GM18507 (cell line): Measurements from ENCODE around the gene COMMD7.
"Not testable (repeated sequence)": the region's sequence is repeated elsewhere in the genome, so short reads cannot be mapped to it uniquely, and the experiment has no call there.

Source experiments
- DNase-seq: peaks from one replicate; pipeline ENCODE4 v3.0.0; 2011; ENCODE audit warnings: low read depth; ENCODE audit not compliant: insufficient read length; ENCODE audit errors: extremely low spot score
- FAIRE-seq: peaks from 2 replicates; lab custom pipeline; 2011; peaks lifted over from hg19 to GRCh38; lab: Jason Lieb, UNC

Gene COMMD7

DNA sequence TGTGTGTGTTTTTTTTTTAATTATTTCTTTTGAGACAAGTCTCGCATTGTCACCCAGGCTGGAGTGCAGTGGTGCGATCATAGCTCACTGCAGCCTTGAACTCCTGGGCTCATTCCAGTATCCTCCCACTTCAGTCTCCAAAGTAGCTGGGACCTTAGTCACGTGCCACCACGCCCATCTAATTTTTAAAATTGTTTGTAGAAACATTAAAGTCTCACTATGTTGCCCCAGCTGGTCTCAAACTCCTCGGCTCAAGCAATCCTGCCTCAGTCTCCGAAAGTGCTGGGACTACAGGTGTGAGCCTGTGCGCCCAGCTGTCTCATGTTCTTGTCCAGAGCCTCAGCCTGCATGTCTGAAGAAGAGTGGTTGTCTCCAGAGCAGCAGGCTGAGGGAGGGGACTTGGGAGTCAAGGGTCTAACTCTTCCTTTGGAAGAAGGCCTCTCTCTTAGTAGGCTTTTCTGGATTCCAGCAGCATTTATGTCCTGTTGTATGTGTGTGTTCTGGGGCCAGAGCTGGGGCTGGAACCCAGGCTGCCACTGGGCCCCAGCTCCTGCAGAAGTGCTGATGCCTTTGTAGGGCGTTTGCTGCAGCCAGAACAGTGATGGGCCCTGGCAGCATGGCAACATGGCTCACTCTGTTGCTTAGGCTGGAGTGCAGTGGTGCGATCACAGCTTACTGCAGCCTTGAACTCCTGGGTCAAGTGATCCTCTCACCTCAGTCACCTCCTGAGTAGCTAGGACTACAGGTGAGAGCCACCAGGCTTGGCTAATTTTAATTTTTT is 24.3 kb upstream of the COMMD7 start:
- FAIRE-seq (no peak), DNase-seq (no peak)

- not testable (repeated sequence) for DNase-seq, FAIRE-seq
Observed at GRCh38 chr20:32765230-32765875, 22.1 kb upstream of the COMMD7 start.

- FAIRE-seq = no peak
- DNase-seq = no peak
Observed at GRCh38 chr20:32764005-32764960, 21.0 kb upstream of the COMMD7 start.

- no peak for DNase-seq
- no peak for FAIRE-seq
Observed at GRCh38 chr20:32763202-32764004, 20.1 kb upstream of the COMMD7 start.

GRCh38 chr20:32762754-32763201 is 19.5 kb upstream of the COMMD7 start:
- no peak for FAIRE-seq
- no peak for DNase-seq

DNA sequence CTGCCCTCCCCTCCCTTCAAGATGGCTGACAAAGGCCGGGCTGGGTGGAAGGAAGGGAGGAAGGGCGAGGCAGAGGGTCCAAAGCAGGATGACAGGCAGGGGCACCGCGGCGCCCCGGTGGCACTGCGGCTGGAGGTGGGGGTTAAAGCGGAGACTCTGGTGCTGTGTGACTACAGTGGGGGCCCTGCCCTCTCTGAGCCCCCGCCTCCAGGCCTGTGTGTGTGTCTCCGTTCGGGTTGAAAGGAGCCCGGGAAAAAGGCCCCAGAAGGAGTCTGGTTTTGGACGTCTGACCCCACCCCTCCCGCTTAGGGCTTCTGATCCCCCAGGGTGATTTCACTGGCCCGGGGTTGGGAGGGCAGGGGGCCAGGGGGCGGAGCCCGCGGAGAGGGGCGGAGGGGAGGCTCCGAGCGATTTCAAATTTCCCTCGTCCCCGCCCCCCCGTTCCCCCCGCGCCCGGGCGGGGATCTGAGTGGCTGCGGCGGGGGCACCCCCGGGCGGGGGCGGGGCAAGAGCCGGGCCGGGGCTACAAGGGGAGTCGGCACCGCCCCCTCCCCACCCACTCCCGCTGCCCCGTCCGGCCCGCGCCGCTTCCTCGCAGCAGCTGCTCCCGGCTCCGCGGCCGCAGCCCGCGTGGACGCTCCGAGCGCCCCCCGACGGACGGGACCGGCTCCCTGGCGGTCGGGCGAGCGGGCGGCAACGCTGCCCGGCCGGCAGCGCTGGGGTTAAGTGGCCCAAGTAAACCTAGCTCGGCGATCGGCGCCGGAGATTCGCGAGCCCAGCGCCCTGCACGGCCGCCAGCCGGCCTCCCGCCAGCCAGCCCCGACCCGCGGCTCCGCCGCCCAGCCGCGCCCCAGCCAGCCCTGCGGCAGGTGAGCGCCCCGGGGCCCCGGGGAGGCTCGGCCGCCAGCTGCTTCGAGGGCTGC is 18.8 kb upstream of the COMMD7 start, which contains the start of gene DNMT3B:
Gene DNMT3B, plus strand, starts transcription at position 555 of the 923 bp plus-strand sequence. CDS start 17,939 bp downstream, outside the sequence.
- DNase-seq (peak; percentile 72), FAIRE-seq (no peak)

GRCh38 chr20:32761417-32761830 is 18.2 kb upstream of the COMMD7 start:
- FAIRE-seq (no peak), DNase-seq (no peak)

DNA sequence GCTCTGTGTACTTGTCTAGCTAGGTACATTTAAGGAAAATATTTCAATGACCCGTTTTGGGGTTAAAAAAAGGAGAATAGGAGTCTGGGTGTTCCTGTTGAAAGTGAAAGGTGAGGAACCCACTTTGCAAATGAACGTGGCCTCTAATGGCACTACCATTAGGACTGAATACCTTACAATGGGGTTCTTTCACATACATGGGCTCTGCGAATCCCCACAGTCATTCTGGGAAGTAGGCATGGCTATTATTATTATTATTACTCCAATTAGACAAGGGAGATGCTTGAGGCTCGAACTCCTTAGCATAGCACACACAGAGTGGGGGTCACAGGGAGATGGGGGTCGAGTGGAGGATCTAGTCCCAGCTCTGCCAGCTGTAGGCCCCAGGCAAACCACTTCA is 12.9 kb upstream of the COMMD7 start:
- no peak for FAIRE-seq

DNA sequence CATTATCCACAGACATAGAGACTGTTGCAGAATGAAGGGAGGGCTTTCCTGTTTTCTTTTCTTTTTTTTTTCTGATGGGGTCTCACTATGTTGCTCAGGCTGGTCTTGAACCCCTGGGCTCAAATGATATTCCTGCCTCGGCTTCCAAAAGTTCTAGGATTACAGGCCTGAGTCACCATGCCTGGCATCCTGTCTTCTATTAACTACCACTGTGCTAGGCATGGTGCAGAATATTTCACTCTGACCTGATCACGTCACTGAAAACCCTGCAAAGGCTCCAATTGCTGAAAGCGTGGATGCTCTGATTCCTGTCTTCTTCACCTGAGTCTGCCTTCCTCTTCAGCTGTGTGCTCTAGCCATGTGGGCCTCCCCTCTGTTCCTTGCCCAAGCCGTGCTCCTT is 10.5 kb upstream of the COMMD7 start:
- DNase-seq (no peak), FAIRE-seq (no peak)

More for the DNA sequence above, 12.9 kb upstream of the COMMD7 start:
- no peak for DNase-seq

GRCh38 chr20:32752458-32753250 is 9.4 kb upstream of the COMMD7 start:
- FAIRE-seq = no peak
- no peak for DNase-seq

DNA sequence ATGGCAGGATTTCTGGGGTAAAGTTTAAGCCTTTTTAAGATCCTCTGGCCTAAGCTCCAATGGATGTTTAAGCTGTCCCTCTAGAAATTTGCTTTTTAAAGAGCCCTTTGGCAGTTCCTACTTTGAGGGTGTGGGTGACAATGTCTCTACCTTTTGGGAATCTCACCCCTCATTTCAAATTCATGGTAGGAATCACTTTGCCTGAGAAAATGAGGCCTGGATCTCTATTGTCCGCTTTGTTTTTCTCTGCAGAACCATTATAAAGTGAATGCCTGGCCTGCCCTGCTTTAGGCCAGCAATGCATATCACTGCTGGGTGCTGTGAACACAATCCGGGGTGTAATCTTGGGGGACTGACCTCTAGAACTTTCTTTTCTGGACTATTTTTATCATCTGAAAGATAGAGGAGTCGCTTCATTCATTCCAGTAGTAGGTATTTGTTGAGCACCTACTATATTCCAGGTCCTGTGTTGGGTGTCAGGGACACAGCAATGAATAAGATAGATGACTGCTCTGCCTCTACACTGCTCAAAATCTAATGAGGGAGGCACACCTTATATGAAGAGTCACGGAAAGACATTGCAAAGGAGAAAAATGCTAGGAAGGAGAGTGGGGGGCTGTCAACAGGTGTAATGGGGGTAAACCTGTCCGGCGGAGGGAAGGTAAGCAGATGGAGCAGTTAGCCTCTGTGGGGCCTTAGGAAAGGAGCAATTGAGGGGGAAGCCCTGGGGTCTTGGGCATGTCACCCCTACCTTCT is 8.6 kb upstream of the COMMD7 start:
- no peak for FAIRE-seq

GRCh38 chr20:32751293-32751692 is 8.0 kb upstream of the COMMD7 start:
- no peak for DNase-seq
- FAIRE-seq = no peak

More for the DNA sequence above, 8.6 kb upstream of the COMMD7 start:
- DNase-seq = no peak

DNA sequence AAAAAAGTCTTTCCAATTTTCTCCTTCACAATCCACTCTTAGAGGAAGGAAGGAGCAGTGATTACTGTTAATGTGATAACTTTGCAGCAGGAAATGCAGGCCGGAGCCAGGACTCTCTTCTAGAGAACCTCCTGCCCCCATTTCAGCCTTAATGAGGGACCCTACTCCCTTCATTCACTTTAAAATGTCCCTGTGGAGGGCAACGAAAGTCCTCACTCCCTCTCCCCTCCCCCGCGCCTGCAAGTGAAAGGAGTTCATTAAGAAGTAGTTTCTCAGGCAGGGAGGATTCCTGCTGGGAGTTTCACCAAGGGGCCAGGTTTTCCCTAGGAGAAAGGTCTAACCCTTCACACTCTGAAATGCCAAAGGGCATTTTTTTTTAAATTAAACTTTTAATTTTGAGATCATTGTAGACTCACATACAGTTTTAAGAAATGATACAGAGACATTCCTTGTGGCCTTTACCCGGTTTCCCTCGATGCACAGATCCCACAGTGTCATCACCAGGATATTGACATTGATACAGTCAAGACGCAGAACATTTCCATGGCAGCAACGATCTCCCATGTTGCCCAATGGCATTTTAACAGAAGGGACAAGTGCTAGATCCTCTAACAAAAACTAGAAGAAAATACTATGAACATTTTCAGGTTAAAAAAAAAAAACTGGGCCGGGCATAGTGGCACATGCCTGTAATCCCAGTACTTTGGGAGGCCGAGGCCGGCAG is 6.8 kb upstream of the COMMD7 start:
- FAIRE-seq = no peak
- no peak for DNase-seq

DNA sequence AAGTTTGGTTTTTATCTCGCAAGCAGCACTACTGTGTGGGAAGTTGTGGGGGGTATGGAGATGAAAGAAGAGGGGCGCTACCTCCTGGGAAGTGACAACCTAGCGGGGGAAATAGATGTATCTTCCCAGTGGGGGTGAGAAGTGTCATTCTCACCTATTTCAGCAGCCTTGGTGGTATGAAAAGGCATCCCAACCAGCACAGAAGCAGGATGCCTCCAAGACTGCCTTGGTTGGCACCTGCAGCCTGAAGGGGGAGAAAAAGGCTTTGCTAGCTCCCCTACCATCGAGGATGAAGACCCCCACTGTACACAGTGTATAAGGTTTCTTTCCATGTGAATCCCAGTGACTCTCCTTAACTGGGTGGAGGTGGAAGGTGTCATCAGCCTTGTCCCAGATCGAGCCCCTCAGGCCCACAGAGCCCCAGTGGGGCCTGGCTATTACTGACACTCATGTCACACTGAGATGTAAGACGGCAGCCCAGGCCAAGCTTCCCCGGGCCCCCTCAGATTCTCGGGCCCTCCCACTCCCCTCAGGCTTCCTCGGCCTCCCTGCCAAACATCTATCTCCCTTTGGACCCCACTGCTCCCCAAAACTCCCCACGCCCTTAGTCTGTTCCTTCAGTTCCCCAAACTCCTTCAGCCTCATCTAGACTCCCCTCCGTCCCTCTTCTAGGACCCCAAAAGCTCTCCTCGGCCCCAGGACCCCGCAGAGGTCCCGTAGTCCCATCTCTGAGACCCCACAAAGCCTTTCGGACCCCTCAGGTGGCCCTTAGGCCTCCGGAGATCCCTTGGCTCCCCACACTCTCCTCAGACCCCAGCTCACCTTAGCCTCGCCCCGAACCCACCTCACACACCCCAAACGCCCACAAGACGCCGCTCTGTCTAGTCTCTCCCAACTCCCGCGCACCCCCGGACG is 688 bp downstream of the COMMD7 start:
- FAIRE-seq (no peak), DNase-seq (no peak)

GRCh38 chr20:32741151-32741550 is 2.1 kb downstream of the COMMD7 start:
- FAIRE-seq = no peak
- no peak for DNase-seq
